NCI-H1092 treated with DMSO at 0.1 percent for 48 hours (cell line): ENCODE data around the gene TSPO.

ENCODE experiments used
- DNase-seq: peaks from one replicate; lab custom pipeline; 2025; lab: John Stamatoyannopoulos, UW

Gene TSPO

GRCh38 chr22:43159484-43160178 lies 8.3 kb downstream of the TSPO start:
- no peak for DNase-seq

GRCh38 chr22:43160497-43161126 lies 9.3 kb downstream of the TSPO start:
- DNase-seq = no peak

- no peak for DNase-seq
Observed at GRCh38 chr22:43162412-43163150, 11.2 kb downstream of the TSPO start.

GRCh38 chr22:43163241-43163795 lies 12.0 kb downstream of the TSPO start:
- DNase-seq = no peak

GRCh38 chr22:43164636-43165035 lies 13.3 kb downstream of the TSPO start:
- DNase-seq = no peak

GRCh38 chr22:43166132-43166930 lies 15.0 kb downstream of the TSPO start:
- DNase-seq = no peak

GRCh38 chr22:43167001-43167589 lies 15.7 kb downstream of the TSPO start:
- no peak for DNase-seq

GRCh38 chr22:43168471-43169309 lies 17.3 kb downstream of the TSPO start:
- no peak for DNase-seq

- no peak for DNase-seq
Observed at GRCh38 chr22:43169310-43170130, 18.2 kb downstream of the TSPO start.

- no peak for DNase-seq
Observed at GRCh38 chr22:43170131-43170480, 18.7 kb downstream of the TSPO start.

GRCh38 chr22:43171019-43171491 lies 19.7 kb downstream of the TSPO start:
- no peak for DNase-seq

- no peak for DNase-seq
Observed at GRCh38 chr22:43171607-43172006, 20.2 kb downstream of the TSPO start.

GRCh38 chr22:43172191-43172590 lies 20.8 kb downstream of the TSPO start:
- no peak for DNase-seq

GRCh38 chr22:43173566-43173965 lies 22.2 kb downstream of the TSPO start:
- DNase-seq = no peak

GRCh38 chr22:43173976-43174720 lies 22.8 kb downstream of the TSPO start:
- no peak for DNase-seq

GRCh38 chr22:43174941-43175531 lies 23.7 kb downstream of the TSPO start:
- DNase-seq = no peak

GRCh38 chr22:43176090-43176489 lies 24.7 kb downstream of the TSPO start:
- no peak for DNase-seq

- DNase-seq = no peak
Observed at GRCh38 chr22:43177479-43177878, 26.1 kb downstream of the TSPO start.
